ENCODE results near the gene NTSR1.

The NTSR1 gene

DNA sequence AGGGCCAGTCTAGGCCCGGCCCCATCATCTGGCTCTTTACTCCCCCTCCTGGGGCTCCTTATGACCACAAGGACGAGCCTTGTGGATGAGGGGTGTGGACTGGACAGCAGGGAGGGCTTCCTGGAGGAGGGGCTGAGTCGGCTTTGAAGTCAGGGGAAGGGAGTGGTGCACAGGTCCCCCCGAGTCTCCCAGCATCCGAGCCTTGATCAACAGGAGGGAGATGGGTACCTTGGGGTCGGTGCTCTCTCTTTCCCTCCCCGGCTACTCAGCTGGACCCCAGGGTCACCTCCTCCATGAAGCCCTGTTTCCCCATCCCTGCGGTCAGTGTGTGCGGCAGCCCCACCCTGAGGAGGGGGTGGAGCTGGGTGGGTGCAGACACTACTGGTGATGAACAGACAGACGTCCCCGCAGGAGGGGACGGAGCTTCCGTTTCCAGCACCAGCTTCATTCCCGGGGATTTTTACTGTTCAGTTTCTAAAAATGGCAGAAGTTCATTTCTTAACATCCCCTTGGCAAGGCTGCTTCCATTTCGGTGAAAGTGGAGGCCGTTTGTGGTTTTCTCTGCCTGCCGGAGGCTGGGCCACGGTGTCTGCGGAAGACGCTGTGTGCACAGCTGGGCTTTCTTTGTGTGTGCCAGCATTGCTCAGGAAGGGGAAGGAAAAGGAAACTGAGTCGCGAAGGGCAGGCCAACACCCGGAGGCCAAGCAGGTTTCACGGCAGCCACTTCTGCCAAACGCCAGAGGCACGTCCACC lies 19.6 kb downstream of the NTSR1 start:
- peak; percentile 13 for DNase-seq

DNA sequence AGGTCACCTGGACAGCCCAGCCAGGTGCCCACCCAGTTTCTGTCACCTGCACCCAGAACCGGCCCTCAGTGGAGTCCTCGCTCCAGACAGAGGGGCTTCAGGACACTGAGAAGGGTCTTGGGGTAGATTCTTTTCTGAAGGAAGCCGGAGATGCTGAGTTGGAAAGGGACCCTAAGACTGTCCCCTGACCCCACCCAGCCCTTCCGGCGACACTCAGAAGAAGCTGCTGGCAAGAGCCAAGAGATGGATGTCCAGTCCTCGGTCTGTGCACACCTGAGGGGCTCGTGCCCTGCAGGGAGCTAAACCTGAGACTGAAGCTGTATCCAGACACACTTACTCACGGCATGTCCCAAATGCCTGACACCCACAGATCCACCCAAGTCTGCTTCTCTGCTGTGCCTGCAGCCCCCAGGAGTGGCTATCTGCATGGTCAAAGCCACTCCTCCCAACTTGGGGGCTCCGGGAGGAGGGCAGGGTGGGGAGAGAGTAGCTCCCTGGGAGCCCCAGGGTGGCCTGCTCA lies 20.2 kb downstream of the NTSR1 start:
- no peak for DNase-seq

DNA sequence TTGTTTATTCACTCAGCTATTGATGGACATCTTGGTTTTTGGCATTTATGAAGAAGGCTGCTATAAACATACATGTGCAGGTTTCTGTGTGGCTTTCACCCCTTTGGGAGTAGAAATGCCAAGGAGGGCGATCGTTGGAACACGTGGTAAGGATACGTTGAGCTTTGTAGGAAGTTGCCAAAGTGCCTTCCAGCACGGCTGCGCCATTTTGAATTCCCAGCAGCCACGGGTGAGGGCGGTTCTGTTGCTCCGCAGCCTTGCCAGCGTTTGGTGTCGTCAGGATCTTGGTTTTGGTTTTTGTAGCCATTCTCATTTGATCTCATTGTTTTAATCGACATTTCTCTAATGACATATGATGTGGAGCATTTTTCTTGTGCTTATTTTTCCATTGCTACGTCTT lies 21.8 kb downstream of the NTSR1 start:
- DNase-seq = no peak

DNA sequence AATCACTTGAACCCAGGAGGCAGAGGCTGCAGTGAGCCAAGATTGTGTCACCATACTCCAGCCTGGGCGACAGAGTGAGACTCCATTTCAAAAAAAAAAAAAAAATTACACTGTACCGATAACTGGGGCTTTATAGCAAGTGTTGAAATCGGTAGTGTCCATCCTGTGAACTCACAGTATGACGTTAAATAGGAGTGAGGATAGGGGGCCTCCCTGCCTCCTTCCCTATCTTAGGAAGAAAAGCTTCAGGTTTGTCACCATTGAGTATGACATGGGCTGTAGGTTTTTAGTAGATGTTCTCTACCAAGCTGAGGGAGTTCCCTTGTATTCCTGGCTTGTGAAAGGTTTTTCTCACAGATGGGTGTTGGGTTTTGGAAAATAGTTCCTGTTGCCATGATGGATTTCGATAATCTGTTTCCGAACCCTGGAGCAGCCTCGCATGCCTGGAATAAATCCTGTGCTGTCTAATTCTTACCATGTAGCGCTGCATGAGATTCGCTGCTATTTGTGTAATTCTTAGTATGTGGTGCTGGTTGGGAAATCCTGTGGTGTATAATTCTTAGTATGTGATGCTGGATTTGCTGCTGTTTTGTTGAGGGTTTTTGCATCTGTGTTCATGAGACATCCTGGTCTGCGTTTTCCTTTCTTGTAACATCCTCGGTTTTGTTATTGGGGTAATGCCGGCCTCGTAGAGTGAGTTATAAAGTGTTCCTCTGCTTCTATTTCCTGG lies 23.6 kb downstream of the NTSR1 start:
- no peak for DNase-seq

DNA sequence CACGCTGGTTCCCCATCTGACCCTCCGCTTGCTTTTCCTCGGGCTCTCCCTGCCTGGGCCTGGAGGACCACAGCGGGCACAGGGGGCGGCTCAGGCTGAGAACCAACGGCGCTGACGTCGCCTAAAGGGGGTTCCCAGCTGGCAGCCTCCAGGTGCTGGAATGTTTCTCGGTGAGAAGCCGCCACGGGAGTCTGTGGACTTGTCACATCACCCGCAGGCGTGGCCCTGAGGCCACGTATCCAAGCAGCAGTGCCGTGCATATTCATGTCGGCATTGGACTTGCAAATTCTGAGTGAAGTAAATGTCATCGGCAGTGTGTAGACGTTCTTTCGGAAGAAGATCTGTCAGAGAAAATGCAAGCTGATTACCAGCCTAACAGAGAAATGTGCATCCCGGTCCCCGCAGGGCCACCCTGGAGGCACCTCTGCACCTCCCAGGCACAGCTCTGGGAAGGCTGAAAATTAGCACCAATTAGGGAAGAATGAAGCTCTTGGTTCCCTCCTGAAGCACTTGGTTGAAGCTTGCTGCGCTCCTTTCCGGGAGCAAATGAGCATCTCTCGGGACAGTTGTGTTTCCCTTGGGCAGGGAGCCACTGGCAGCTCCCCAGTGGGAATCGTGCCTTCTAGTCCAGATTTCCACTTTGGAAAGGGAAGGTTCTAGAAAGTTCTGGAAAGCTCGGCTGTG lies 24.3 kb downstream of the NTSR1 start:
- no peak for DNase-seq

DNA sequence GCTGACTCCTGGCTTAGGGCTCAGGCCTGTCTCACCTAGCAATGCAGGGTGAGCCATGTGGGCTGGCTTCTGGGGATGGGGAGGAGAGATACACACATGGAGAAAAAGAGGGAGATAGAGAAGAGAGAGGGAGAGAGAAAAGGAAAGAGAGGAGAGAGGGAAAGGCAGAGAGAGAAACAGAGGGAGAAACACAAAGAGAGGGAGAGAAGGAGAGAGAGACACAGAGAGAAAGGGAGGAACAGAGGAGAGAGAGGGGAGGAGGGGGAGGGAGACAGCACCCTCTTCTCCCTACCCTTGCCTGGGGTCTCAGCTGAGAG lies 24.8 kb downstream of the NTSR1 start:
- no peak for DNase-seq

DNA sequence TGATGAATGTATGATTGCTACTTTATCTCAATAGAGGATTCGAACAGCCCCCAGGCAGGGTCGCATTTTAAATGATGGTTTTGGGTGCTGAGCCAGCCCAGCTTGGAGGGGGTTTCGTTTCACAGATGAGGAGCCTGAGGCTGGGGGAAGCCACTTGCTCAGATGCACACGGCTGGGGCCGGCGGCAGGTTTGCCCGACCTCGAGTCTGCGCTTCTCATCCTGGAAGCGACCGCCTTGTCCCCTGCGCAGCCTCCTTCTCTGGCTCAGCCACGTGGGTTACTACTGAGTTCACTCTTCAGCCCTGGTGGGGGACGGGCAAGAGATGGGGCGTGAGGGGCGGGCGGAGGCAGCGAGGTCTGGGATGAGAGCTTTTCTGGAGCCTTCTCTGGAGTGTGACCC lies 25.3 kb downstream of the NTSR1 start:
- no peak for DNase-seq

DNA sequence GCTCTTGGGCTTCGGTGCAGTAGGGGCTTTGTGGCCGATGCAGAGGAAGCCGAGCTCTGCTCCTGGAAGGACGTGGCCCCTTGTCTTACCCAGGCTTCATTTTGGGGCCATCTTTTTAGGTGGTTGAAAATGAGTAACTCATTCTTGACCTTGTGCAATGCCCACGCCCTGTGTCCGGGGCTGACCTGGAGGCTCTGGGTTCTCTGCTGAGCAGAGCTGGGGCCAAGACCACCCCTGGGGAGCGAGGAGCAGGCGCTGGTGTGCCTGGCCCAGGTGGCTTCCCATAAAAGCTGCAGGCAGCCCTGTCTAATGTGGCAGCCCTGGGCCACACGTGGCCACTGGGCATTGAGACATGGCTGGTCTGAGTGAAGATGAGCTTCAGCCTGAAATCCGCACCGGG lies 25.7 kb downstream of the NTSR1 start:
- no peak for DNase-seq

DNA sequence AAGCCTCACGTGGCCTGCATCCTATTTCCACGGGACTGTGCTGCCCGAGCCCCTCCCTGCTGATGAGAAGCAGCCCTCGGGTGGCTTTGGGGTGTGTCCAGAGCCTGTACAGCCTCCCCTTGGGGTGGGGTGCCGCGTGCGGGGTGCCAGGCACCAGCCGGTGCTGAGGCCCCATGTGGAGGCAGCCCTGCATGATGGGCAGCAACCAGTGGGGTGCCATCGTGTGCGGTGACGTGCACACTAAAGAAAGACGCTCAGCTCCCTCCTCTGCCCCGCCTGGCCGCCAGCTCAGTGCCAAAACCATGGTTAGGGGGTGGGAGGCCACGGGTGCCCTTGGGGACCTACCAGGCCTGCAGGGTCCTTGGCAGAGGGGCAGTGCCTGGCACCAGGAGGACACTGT lies 26.2 kb downstream of the NTSR1 start:
- no peak for DNase-seq

DNA sequence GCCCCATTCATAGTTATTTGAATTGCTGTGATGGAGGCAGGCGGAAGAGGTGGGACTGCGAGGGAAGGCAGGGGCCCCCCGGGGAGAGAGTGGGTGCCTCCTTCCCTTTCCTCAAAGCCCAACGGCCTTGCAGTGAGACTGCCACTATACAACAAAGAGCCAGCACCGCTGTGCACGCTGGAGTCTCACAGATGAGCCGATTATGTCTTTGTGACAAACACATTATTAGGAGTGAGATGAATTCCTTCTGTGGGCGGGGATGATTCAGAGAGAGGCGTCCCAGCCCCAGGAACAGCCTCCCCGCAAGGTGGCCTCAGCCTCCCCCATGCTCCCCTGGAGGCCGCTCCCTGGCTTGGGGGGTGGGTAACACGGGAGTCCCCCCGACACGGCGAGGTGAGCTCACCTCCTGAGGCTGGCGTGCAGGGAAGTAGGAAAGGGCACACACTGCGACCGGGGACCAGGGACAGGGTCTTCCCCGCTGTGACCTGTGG lies 26.7 kb downstream of the NTSR1 start:
- no peak for DNase-seq

DNA sequence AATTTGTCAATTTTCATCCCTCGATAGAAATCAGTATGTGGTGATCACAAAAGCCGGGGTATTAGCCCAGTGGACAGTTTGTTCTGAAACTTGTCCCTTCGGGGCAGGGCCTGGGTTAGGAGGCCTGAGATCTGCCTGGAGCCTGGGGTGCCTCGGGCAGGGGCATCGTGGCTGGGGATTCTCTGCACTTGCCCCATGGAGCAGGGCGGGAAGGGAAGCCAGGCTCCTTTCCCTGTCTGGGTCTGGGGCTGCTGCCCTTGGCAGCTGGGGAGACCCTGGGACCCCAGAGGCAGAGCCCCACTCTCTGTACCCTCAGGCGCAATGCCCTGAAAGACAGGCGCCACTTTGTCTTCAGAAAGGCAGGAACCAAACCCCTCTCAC lies 27.4 kb downstream of the NTSR1 start:
- no peak for DNase-seq

DNA sequence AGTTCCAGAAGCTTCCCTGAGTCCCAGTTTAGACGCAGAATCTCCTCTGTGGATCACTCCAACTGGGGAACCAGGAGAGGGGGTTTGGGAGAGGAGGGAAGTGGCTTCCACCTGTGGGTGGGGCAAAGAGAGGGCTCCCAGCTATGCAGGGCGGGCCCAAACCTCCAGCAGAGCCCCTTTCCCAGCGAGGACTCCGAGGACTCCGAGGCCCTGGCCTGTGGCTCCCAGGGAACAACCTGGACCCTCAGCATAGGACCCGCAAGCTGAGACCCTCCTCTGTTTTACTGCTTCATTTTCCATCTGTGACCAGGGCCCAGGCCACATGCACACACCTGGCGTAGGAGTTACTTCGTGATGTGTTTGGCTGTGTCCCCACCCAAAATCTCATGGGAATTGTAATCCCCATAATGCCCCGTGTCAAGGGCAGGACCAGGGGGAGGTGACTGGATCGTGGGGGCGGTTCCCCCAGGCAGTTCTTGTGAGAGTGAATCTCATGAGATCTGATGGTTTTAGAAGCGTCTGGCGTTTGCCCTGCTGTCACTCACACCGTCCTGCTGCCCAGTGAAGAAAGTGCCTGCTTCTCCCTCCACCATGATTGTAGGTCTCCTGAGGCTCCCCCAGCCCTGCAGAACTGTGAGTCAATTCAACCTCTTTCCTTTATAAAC lies 27.9 kb downstream of the NTSR1 start:
- DNase-seq = no peak

DNA sequence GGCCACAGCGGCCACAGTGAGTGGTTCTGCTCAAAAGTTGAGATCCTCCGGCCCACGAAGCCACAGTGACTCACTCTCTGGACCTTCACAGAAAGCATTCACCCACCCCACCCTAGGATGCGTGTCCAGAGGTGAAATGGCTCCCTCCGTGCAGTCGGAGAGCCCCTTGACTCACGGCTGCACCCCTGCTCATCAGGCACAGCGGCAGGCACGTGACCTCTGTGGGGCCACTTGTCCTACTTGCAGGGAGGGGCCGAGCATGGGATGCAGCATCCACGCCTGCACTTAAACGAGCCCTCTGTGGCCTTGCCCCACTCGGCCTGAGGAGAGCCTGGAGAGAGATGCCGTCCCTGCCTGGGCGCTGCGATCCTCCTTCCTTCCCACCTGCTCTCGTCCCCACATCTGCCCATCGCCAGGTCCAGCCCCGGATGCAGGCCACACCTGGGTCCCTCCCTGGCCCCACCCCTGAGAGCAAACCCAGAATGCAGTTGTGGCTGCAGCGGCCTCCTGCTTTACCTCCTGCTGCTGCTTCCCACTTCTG lies 28.7 kb downstream of the NTSR1 start:
- DNase-seq = no peak

DNA sequence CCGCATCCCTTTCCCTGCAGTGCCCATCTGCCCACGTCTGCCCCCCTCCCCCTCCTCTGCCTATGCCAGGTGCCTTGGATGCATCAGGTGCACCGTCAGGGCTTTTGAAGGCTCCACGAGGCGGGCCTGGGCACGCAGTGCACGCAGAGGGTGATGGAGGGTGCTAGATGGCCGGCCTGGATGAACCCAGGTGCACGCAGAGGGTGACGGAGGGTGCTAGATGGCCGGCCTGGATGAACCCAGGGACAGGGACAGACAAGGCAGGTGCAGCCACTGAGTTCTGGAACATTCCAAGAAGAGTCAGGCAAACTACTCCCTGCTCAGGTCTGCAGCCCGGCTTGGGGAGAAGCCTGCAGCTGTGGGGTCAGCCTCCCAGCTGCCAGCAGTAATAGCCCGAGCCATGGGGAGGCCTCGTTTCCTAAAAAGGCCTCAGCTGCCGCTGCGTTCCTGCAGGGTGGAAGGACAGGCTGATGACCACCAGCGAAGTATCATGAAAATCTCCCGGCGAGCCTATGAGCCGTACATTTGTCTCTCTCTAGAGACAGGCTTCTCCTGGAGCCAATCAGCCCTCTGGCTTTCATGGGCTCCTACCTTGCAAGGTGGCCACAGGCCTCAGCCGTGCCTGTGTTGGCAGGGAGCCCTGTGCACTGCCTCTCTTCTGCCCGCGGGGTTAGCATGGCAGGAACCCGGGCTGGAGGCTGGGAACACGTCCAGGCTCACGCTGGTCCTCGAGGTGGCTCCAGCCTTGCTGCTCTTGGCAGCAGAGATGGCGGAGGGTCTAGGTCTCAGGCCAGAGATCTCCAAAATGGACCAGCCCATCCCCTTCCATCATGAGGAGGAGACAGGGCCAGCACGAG lies 29.6 kb downstream of the NTSR1 start:
- no peak for DNase-seq

DNA sequence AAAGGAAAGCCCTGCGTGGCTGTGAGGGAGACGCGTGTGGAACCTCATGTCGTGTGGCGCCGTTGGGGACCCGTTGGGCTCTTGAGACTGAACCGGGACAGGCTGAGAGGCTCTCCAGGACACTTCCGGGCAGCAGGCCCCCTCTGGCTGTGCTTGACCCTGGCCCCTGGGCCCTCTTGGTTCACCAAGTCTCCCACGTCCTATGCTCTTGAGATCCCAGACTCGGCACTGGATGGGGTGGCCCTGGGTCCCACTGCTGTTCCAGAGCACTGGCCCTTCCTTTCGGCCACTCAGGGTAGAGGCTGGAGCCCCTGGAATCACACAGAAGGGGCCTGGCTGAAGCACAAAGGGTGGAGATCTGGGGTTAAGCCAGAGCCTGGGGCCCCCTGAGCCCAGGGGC lies 30.4 kb downstream of the NTSR1 start:
- no peak for DNase-seq

DNA sequence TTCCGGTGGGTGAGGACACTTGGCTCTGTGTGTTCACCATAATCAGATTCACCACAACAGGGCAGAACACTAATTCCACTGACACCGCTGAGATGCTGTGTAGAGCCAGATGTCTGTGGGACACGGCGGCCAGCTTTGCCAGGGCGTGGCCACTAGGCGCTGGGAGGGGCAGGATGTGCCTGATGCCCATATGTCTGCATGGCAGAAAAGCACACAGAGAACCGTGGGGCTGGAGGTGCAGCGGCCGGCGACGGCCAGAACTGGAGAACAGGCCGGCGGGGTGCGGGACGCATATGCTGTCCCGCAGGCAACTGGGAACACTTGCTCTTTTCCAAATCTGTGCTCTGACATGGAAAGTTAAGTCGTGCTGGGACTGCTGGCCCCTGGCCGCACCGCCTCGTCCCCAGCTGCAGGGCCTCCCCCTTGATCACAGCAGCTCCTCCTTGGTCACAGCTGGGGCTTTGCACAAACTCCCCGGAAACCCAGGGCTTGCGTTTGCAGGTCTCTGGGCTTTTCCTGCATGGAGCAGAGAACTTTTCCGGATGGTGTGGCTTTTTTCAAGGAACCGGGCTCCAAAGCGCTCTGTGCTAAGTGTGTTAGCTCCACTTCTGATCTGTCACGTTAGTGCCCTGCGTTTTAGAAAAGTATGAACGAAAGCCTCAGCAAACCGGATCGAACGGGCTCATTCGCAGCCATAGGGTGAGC lies 31.1 kb downstream of the NTSR1 start:
- no peak for DNase-seq

DNA sequence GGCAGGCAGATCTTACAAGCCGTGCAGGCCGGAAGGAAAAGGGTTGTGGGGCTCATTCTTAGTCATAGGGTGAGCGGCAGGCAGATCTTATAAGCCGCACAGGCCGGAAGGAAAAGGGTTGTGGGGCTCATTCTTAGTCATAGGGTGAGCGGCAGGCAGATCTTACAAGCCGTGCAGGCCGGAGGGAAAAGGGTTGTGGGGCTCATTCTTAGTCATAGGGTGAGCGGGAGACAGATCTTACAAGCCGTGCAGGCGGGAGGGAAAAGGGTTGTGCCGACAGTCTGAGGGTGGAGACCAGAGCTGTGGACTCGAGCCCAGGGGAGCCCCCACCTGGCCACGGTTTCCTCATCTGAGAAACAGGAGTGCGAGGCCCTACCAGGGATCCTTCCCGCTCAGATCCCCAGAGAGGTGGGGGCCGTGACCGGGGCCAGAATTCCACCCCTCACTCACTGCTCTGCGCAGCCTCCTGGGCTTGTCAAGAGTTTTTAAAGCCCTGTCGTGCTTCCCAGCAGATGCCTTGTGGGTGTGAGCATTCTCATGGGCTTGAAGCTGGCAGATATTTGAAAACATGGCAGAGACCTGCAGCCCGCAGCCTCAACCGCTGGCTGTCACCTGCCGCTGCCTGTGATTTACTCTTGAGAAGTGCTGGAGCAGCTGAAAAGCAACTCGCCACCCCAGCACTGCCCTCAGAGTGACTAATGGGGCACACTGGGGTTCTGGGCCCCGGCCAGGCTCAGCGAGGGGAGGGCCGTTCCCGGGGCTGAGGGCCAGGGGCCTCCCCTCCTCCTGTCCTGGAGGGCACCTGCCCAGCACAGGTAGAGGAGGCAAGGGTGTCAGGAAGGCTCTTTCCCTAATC lies 31.9 kb downstream of the NTSR1 start:
- peak; percentile 9 for DNase-seq

DNA sequence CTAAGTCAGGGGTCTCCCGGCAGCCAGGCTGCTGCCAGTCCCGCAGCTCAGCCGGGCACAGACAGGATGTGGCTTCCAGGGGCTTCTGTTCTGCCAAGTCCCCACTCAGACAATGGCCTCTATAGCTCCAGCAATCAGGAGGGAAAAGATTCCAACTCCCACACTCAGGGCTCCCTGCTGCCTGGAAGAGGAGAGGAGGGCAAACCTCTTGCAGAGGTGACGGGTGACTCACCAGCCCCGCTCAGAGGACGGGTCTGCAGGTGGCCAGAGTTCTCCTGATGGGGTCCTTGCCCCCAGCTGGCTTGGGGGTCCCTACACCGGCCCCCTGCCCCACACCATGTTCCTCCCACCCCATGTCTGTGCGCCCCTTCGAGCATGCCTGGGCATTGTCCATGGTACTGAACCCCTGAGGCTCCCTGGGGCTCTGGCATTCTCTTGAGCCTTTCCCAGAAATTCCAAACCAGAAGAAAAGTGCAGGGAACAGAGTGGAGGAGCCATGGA lies 32.6 kb downstream of the NTSR1 start:
- no peak for DNase-seq

DNA sequence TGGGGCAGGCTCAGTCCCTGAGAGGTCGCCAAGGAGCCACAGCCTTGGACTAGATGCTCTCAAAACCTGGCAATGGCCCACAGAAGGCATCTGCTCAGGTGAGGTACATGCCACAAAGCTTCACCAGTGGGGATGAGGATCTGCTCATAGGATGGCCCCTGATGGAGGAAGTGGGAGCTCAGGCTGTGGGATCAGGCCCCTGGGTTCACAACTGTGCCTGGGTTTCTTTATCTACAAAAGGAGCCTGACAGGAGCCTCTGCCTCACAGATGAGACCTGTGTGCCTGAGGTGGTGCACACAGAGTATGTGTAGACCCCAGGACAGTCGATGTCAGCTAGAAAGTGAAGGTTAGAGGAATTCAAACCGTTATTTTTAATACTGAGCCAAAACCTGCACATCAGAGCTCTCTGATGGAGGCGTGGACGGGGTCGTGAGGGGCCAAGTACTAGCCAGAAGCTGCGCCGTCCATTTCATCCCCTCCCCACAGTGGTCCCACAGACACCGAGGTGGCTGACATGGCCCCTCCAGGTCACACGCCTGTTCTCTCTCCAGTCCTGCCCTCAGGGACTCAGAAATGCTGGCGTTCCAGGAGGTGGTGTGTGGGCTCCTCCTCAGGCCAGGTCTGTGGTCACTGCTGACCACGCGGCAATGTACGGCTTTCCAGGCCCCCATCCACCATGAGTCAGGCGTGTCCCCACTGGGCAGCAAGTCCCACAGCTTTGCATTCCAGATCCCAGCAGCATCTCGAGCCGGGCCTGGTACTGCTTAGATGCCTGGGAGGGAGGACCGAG lies 33.3 kb downstream of the NTSR1 start:
- no peak for DNase-seq
